HepG2 (cell line): ENCODE measurements around the gene PCIF1. TPM values are rescaled to one million over a fixed set of nuclear protein-coding genes. Genes with fewer than 3 reads are reported as not detected.

Experiments used
- CENPBD1 ChIP-seq: sonication (generic); formaldehyde crosslinking; IDR thresholded peaks from 2 replicates; pipeline ENCODE4 v1.8.0; 2022; ENCODE audit warnings: missing genetic modification reagents, low read depth, mild to moderate bottlenecking, borderline replicate concordance
- FOSL1 ChIP-seq: sonication (generic); formaldehyde crosslinking; IDR thresholded peaks from 2 replicates; pipeline ENCODE4 v1.9.0; 2021; ENCODE audit warnings: missing genetic modification reagents, borderline replicate concordance
- ISX ChIP-seq: sonication (generic); formaldehyde crosslinking; conservative IDR thresholded peaks from 2 replicates; pipeline ENCODE4 v1.5.0; 2020; ENCODE audit warnings: missing genetic modification reagents
- KLF15 ChIP-seq: sonication (generic); formaldehyde crosslinking; IDR thresholded peaks from 2 replicates; pipeline ENCODE4 v1.8.1; 2023; ENCODE audit warnings: borderline replicate concordance, mild to moderate bottlenecking, inconsistent platforms, missing genetic modification reagents, mixed read lengths
- PAXIP1 ChIP-seq: sonication (generic); formaldehyde crosslinking; conservative IDR thresholded peaks from 2 replicates; pipeline ENCODE4 v1.4.0; 2020; ENCODE audit warnings: mild to moderate bottlenecking, missing genetic modification reagents, moderate library complexity
- PRDM15 ChIP-seq: sonication (generic); formaldehyde crosslinking; IDR thresholded peaks from 2 replicates; pipeline ENCODE4 v1.4.0; 2020; ENCODE audit warnings: missing genetic modification reagents
- RAD21 ChIP-seq: fragments of 450-650 bp; formaldehyde crosslinking; IDR thresholded peaks from 2 replicates; pipeline ENCODE4 v1.5.0; 2020; ENCODE audit warnings: mild to moderate bottlenecking
- SPEN ChIP-seq: sonication (generic); formaldehyde crosslinking; IDR thresholded peaks from 2 replicates; pipeline ENCODE4 v1.5.1; 2020; ENCODE audit warnings: low read depth, mild to moderate bottlenecking, missing genetic modification reagents
- XBP1 ChIP-seq: sonication (generic); formaldehyde crosslinking; IDR thresholded peaks from 2 replicates; pipeline ENCODE4 v1.5.0; 2020; ENCODE audit warnings: missing genetic modification reagents
- ZBED4 ChIP-seq: sonication (generic); formaldehyde crosslinking; IDR thresholded peaks from 2 replicates; pipeline ENCODE4 v1.4.0; 2020; ENCODE audit warnings: missing genetic modification reagents, borderline replicate concordance
- ZBTB38 ChIP-seq: sonication (generic); formaldehyde crosslinking; IDR thresholded peaks from 2 replicates; pipeline ENCODE4 v1.5.1; 2020; ENCODE audit warnings: mild to moderate bottlenecking, missing genetic modification reagents
- ZBTB7A ChIP-seq: sonication (generic); formaldehyde crosslinking; IDR thresholded peaks from 2 replicates; pipeline ENCODE4 v1.8.0; 2022; ENCODE audit warnings: mild to moderate bottlenecking, missing genetic modification reagents
- ZNF180 ChIP-seq: sonication (generic); formaldehyde crosslinking; IDR thresholded peaks from 2 replicates; pipeline ENCODE4 v1.4.0; 2020; ENCODE audit warnings: low read depth, missing genetic modification reagents, borderline replicate concordance
- ZNF329 ChIP-seq: sonication (generic); formaldehyde crosslinking; IDR thresholded peaks from 2 replicates; pipeline ENCODE4 v1.9.0; 2021; ENCODE audit warnings: low read depth, mild to moderate bottlenecking, missing genetic modification reagents
- ZNF749 ChIP-seq: sonication (generic); formaldehyde crosslinking; IDR thresholded peaks from 2 replicates; pipeline ENCODE4 v1.8.0; 2022; ENCODE audit warnings: mild to moderate bottlenecking, missing genetic modification reagents, moderate library complexity, borderline replicate concordance
- ZNF816 ChIP-seq: sonication (generic); formaldehyde crosslinking; IDR thresholded peaks from 2 replicates; pipeline ENCODE4 v1.8.0; 2022; ENCODE audit warnings: missing genetic modification reagents, mild to moderate bottlenecking, borderline replicate concordance
- polyA plus RNA-seq, 8 experiments: library from polyadenylated mRNA; depleted of rRNA in 3 of 8; stranded (reverse) in 7 of 8; unstranded in 1 of 8; fragments of >200 nt; fragmentation: Illumina TruSeq in 4 of 8; extraction: Trizol in 4 of 8; gene quantifications; 2 replicates each; pipeline versions ENCODE4 v1.2.1 to v1.2.3, GENCODE V29; 2011 to 2016; ENCODE audit warnings: low read depth in 4 of 8, missing spikeins in 1 of 8, mixed read lengths in 1 of 8; ENCODE audit not compliant: insufficient read depth in 1 of 8
- total RNA-seq, 5 experiments: library from RNA; depleted of rRNA; stranded (reverse); fragments of >200 nt; fragmentation: Illumina TruSeq; extraction: Trizol; gene quantifications; 2 replicates each; pipeline ENCODE4 v1.2.3, GENCODE V29; 2016; ENCODE audit warnings: low read depth in 1 of 5

The PCIF1 gene
- total and polyA plus RNA-seq, 2 of the 13 experiments (the other 11 are each of a cell fraction or from before 2014, with no cell fraction given): 20.9 to 24.4 TPM

GRCh38 chr20:45909817-45910669 is 24.4 kb upstream of the PCIF1 start (continued):
- TF ChIP-seq PRDM15 (CRISPR knock-in tag) (no peak), SPEN (no peak; the same call in 1 of the 2 replicates), ZNF180 (no peak), ZBTB38 (CRISPR knock-in tag) (peak; percentile 66; the same call in 1 of the 2 replicates), FOSL1 (CRISPR knock-in tag) (no peak), CENPBD1 (CRISPR knock-in tag) (no peak), RAD21 (CRISPR knock-in tag) (no peak), XBP1 (no peak), ZNF749 (0 out of 2 replicates have a peak, but pooled peaks have one; percentile 58), ZNF329 (no peak), ISX (CRISPR knock-in tag) (no peak), ZBED4 (CRISPR knock-in tag) (no peak), KLF15 (CRISPR knock-in tag) (no peak), PAXIP1 (CRISPR knock-in tag) (peak; percentile 50), ZNF816 (CRISPR knock-in tag) (no peak), ZBTB7A (CRISPR knock-in tag) (no peak)
